GM12872 (cell line): ENCODE results near the gene ACSF3.

ENCODE experiments used
- TF ChIP-seq, protein P1 (sequence below): IDR thresholded peaks from 3 replicates; pipeline ENCODE4 v1.5.1; 2011; ENCODE audit warnings: low read depth, mild to moderate bottlenecking, low read length, moderate library complexity; ENCODE audit not compliant: insufficient read depth

ACSF3 gene

DNA sequence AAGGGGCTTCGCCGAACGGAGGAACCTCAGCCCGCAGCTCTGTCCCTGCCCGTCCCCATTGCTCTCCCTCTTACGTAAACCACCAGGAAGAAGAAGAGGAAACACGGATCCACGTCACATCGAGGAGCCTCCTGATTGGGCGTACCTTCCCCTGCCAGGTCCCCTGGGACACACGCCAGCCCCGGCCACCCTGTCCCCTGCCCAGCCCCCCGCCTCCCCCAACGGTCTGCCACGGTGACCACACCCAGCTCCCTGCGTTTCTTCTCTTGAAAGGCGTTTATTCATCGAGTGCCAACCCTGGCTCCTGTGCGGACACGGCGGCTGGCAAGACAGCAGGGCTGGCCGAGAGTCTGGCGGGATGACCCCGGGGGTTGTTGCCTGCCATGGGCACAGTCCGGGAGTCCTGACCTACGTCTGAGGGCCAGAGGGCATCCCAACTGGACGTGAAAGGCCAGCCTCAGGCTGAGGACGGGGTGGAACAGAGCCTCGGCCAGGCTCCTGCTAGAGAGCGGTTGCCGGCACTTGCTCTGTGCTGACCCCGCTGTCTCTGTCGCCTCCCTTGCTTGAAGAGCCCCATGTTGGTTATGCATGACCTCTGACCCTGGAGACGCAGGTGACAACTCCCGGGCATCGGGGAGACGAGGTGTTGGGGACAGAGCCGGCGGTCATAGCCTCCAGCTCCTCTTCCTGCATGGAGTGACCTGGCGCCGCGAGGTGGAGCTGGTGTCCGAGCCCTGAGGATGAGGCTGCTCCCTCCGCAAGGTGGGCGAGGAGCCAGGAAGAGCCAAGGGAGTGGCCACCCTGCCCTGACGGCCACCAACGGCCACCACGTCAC, 40.5 kb upstream of the ACSF3 start:
- TF ChIP-seq, protein P1, sequence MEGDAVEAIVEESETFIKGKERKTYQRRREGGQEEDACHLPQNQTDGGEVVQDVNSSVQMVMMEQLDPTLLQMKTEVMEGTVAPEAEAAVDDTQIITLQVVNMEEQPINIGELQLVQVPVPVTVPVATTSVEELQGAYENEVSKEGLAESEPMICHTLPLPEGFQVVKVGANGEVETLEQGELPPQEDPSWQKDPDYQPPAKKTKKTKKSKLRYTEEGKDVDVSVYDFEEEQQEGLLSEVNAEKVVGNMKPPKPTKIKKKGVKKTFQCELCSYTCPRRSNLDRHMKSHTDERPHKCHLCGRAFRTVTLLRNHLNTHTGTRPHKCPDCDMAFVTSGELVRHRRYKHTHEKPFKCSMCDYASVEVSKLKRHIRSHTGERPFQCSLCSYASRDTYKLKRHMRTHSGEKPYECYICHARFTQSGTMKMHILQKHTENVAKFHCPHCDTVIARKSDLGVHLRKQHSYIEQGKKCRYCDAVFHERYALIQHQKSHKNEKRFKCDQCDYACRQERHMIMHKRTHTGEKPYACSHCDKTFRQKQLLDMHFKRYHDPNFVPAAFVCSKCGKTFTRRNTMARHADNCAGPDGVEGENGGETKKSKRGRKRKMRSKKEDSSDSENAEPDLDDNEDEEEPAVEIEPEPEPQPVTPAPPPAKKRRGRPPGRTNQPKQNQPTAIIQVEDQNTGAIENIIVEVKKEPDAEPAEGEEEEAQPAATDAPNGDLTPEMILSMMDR, result no peak

DNA sequence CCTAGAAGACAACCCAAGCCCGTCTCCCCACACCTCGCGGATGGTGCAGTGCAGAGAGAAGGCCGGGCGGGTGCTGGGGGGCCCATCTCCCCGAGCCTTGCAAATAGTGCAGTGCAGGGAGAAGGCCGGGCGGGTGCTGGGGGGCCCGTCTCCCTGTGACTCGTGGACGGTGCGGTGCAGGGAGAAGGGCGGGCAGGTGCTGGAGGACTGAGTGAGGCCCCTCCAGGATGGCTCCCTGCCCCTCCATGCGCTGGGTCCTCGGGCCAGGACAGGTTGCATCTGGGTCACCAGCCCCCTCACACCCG, 40.0 kb upstream of the ACSF3 start:
- TF ChIP-seq, protein P1, result no peak

DNA sequence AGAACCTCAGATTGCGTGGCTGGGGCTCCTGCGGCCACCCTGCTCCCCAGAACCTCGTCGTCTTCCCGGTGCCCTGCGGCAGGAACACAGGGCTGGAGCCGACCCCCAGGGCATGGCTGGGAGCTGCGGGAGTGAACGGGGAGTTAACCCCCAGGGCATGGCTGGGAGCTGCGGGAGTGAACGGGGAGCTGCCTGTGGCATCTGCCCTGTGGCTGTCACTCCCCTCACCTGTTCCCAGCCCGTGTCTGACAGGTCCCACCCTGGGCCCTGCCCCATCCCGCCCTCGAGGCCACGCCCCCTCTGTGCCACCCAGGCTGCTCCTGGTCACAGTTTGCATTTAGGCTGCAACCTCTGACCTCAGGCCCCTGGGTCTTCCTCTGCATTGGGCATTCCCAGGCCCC, 39.4 kb upstream of the ACSF3 start:
- TF ChIP-seq, protein P1, result no peak

DNA sequence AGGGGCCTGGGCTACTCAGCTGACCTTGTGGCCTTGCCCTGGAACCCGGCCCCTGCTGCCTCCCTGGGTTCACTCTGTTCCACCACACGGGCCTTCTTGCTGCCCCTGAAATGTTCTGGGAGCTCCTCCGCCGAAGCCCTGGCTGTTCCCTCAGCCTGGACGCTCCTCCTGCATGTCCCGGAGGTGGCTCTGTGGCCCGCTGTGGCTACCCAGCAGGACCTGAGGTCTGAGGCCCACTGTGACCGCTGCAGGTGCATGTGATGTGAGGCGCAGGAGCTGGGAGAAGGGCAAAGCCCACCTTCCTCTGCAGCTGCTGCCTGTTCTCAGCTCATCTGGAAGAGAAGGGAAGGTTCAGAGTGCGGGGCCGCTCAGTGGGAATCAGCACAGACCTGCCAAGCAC, 38.9 kb upstream of the ACSF3 start:
- TF ChIP-seq, protein P1, result no peak

DNA sequence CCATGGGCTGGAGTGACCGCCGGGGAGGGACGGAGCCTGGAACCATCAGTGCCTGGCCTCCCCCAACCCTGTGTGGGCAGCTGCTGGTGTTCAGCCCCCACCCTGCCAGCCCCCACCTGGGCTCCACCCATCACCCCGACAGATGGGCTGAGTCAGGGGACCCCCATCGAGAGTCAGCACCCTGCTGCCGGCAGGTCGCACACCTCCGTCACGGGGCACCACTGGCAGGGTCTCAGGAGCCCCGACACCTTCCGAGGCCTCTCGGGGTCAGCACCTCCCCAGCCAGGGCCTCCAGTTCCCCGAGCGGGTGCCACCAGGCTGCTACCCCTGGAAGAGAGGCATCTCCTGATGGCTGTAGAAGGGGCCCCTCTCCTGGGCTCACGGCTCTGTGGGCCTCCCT, 38.3 kb upstream of the ACSF3 start:
- TF ChIP-seq, protein P1, result no peak

DNA sequence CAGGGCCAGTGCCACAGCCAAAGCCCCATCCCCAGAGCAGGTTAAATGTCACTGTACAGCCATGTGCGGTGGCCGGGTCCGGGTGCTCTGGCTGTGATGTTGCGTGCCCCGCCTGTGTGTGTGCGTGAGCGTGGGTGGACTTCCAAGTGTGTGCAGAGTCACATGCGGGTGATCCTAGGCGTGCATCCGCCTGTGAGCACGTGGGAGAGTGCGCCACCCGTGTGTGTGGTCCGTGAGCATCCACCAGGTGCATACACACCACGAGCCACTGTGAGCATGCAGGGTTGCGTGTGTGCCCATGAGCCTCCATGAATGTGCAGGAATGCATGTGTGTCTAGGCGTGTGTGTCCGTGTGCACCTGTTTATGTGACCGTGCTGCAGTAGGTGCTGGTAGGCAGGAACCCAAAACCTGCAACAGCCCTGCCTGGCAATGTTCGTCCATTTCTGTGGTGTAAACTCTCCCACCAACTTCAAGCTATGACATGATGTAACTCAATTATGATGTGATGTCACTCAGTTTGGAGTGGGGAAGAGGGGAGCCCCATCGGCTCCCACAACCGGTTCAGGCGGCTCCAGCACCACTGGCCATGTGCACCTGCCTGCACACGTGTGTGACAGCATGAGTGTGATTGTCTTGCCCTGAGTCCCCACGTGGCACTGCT, 37.6 kb upstream of the ACSF3 start:
- TF ChIP-seq, protein P1, result no peak

DNA sequence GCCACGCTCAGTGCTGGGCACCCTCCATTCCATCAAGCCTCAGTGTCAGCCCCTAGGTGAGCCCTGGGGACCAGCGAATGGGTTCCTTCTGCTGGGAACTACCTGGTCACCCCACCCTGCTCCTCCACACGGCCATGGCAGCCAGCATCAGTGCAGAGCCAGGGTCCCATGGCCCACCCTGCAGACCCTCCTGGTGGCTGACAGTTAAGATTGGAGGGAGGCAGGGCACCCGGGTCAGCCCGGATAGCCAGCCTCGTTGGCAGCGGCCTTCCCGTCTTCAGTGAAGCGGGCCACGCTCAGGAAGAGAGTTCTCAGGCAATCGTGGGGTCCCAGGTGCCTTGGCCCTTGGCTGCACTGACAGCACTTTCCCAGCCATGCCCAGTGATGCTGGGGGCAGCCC, 37.1 kb upstream of the ACSF3 start:
- TF ChIP-seq, protein P1, result no peak
